ENCODE data around the gene TRIM41. TPM values are rescaled to one million over a fixed set of nuclear protein-coding genes. Genes with fewer than 3 reads are reported as not detected.
"Not testable (repeated sequence)": the region's sequence is repeated elsewhere in the genome, so short reads cannot be mapped to it uniquely, and the experiment has no call there.

The TRIM41 gene
- total RNA-seq, 2 donors from 2014 or later: 16.9 to 28.3 TPM

- H3K27me3 ChIP-seq (replicated peaks; ENCODE audit: insufficient read depth): no peaks in the 10 kb centered on the region
- H3K27ac ChIP-seq: no peak overlapping the region
- H3K9me3 ChIP-seq: no peaks in the 10 kb centered on the region
- no peak for DNase-seq (ENCODE audit: low spot score)
- H3K36me3 ChIP-seq: no peaks in the 10 kb centered on the region
- no peaks in the 10 kb centered on the region for H3K4me1 ChIP-seq (replicated peaks)
- 92% methylated on average over 3 of the region's 3 CpGs for WGBS
- H3K4me3 ChIP-seq: no peak overlapping the region
- intact Hi-C loops (cut with DNase I): no loop called here
- TF ChIP-seq POLR2A (IDR thresholded peaks at IDR 0.05) (no peak), CTCF (IDR thresholded peaks at IDR 0.05) (no peak), POLR2AphosphoS5 (IDR thresholded peaks at IDR 0.05) (no peak)
Measured at GRCh38 chr5:181271081-181271480, 48.0 kb downstream of the TRIM41 start.

GRCh38 chr5:181273433-181273744 lies 50.3 kb downstream of the TRIM41 start:
- H3K27me3 ChIP-seq (replicated peaks; ENCODE audit: insufficient read depth); DNase-seq (ENCODE audit: low spot score); H3K4me3 ChIP-seq; intact Hi-C loops (cut with DNase I); H3K9me3 ChIP-seq; H3K36me3 ChIP-seq; H3K4me1 ChIP-seq (replicated peaks); H3K27ac ChIP-seq: not testable (repeated sequence)
- WGBS: 55% methylated on average over 27 of the region's 28 CpGs

- Histone ChIP-seq H3K27ac (no peak overlapping the region), H3K4me3 (no peak overlapping the region), H3K9me3 (no peaks in the 10 kb centered on the region), H3K27me3 (replicated peaks; ENCODE audit: insufficient read depth) (no peaks in the 10 kb centered on the region), H3K36me3 (no peaks in the 10 kb centered on the region), H3K4me1 (replicated peaks) (no peaks in the 10 kb centered on the region)
- DNase-seq (ENCODE audit: low spot score): no peak
- intact Hi-C loops (cut with DNase I): no loop called here
- TF ChIP-seq CTCF (IDR thresholded peaks at IDR 0.05) (no peak), POLR2AphosphoS5 (IDR thresholded peaks at IDR 0.05) (no peak), POLR2A (IDR thresholded peaks at IDR 0.05) (no peak)
- 87% methylated on average over 7 of the region's 7 CpGs for WGBS
Measured at GRCh38 chr5:181280251-181280762, 57.2 kb downstream of the TRIM41 start.

GRCh38 chr5:181281077-181281983 lies 58.2 kb downstream of the TRIM41 start:
- H3K36me3 ChIP-seq: no peaks in the 10 kb centered on the region
- no peak overlapping the region for H3K27ac ChIP-seq
- H3K4me1 ChIP-seq (replicated peaks): no peaks in the 10 kb centered on the region
- intact Hi-C loops (cut with DNase I): no loop called here
- H3K9me3 ChIP-seq: no peaks in the 10 kb centered on the region
- TF ChIP-seq POLR2AphosphoS5 (IDR thresholded peaks at IDR 0.05): no peak
- TF ChIP-seq CTCF (IDR thresholded peaks at IDR 0.05): no peak
- no peak for TF ChIP-seq POLR2A (IDR thresholded peaks at IDR 0.05)
- DNase-seq (ENCODE audit: low spot score): no peak
- no peaks in the 10 kb centered on the region for H3K27me3 ChIP-seq (replicated peaks; ENCODE audit: insufficient read depth)
- H3K4me3 ChIP-seq: no peak overlapping the region
- 92% methylated on average over 40 of the region's 40 CpGs for WGBS

GRCh38 chr5:181281984-181282316 lies 58.9 kb downstream of the TRIM41 start:
- Histone ChIP-seq H3K4me1 (replicated peaks) (no peaks in the 10 kb centered on the region), H3K9me3 (no peaks in the 10 kb centered on the region), H3K27me3 (replicated peaks; ENCODE audit: insufficient read depth) (no peaks in the 10 kb centered on the region), H3K4me3 (no peak overlapping the region), H3K27ac (no peak overlapping the region), H3K36me3 (no peaks in the 10 kb centered on the region)
- TF ChIP-seq CTCF (IDR thresholded peaks at IDR 0.05): no peak
- no peak for TF ChIP-seq POLR2AphosphoS5 (IDR thresholded peaks at IDR 0.05)
- no peak for TF ChIP-seq POLR2A (IDR thresholded peaks at IDR 0.05)
- intact Hi-C loops (cut with DNase I): no loop called here
- no peak for DNase-seq (ENCODE audit: low spot score)
- WGBS: 86% methylated on average over 18 of the region's 18 CpGs

- H3K4me1 ChIP-seq (replicated peaks); H3K27me3 ChIP-seq (replicated peaks; ENCODE audit: insufficient read depth); H3K36me3 ChIP-seq; intact Hi-C loops (cut with DNase I); H3K27ac ChIP-seq; DNase-seq (ENCODE audit: low spot score); H3K9me3 ChIP-seq; H3K4me3 ChIP-seq: not testable (repeated sequence)
- 96% methylated on average over 10 of the region's 16 CpGs for WGBS
Measured at GRCh38 chr5:181282415-181282814, 59.3 kb downstream of the TRIM41 start.

Measured in prostate gland (tissue), 2 donors.